Ovary (tissue), 9 donors: ENCODE measurements around the gene ASPSCR1. TPM values are rescaled to one million over a fixed set of nuclear protein-coding genes. Genes with fewer than 3 reads are reported as not detected.

Experiments
- DNase-seq, 5 donors: peaks; one replicate each; pipeline ENCODE4 v3.0.0-alpha.2; 2019 to 2020
- H3K27ac ChIP-seq, 2 donors: fragments of 200-600 bp; one replicate each; pipeline versions ENCODE4 v1.5.1 to v1.8.0; 2019 to 2022
- H3K27me3 ChIP-seq: fragments of 200-600 bp; one replicate; pipeline ENCODE4 v1.8.0; 2022
- H3K36me3 ChIP-seq: fragments of 200-600 bp; sonication (generic); one replicate; pipeline ENCODE4 v1.5.1; 2019
- H3K4me1 ChIP-seq: one replicate; pipeline ENCODE4 v1.8.1; 2013; ENCODE audit warnings: mild to moderate bottlenecking, moderate library complexity; ENCODE audit not compliant: insufficient read depth
- H3K4me3 ChIP-seq: fragments of 200-600 bp; sonication (generic); one replicate; pipeline ENCODE4 v1.5.1; 2017
- H3K9me3 ChIP-seq, 2 donors: fragments of 200-600 bp in 1 of 2; sonication (generic) in 1 of 2; one replicate each; pipeline versions ENCODE4 v1.5.1 to v1.8.1; 2013 to 2019; ENCODE audit warnings: mild to moderate bottlenecking in 1 of 2, moderate library complexity in 1 of 2
- EP300 ChIP-seq: sonication (generic); formaldehyde crosslinking; IDR thresholded peaks from one replicate; pipeline ENCODE4 v1.6.1; 2017; ENCODE audit warnings: antibody characterized with exemption
- POLR2A ChIP-seq: fragments of 450-650 bp; IDR thresholded peaks from one replicate; pipeline ENCODE4 v1.6.1; 2017; ENCODE audit warnings: antibody characterized with exemption, mild to moderate bottlenecking, moderate library complexity
- WGBS, 3 donors: extraction: QIAGEN DNeasy Blood & Tissue Kit in 1 of 3; methylation state at CpG; one replicate each; pipeline versions ENCODE4 v1.1.5 to v1.1.7; 2013 to 2017; 5-methylcytosine and 5-hydroxymethylcytosine counted together
- intact Hi-C, 4 donors: fragments of 100-400 bp; cut with DNase I; formaldehyde crosslinking; loops; one replicate each; pipeline versions ENCODE4 v1.11.0 to v1.15.1; 2022 to 2023
- polyA plus RNA-seq, 2 donors: library from polyadenylated mRNA; stranded (reverse); fragments of 200-250 nt in 1 of 2; fragments of 350-450 nt in 1 of 2; fragmentation: Illumina TruSeq in 1 of 2; extraction: RNeasy Lipid Tissue Mini Kit (QIAGEN cat#74804) in 1 of 2; gene quantifications; one replicate each; pipeline ENCODE4 v1.2.3, GENCODE V29; 2013 to 2014
- total RNA-seq, 7 donors: library from RNA; depleted of rRNA in 2 of 7; stranded (reverse); fragments of >200 nt in 2 of 7; fragmentation: NEBNext Ultra II Directional in 3 of 7; extraction: Animal tissue kit (Norgen Biotek cat#: 25700) in 3 of 7; gene quantifications; one replicate each; pipeline versions ENCODE4 v1.1.0 to v1.2.4, GENCODE V29; 2016 to 2023
- TF ChIP-seq, protein P1 (sequence below), 3 donors: fragments of 450-650 bp in 2 of 3; fragments of 200-600 bp in 1 of 3; IDR thresholded peaks; one replicate each; pipeline versions ENCODE4 v1.5.1 to v1.8.0; 2016 to 2022; ENCODE audit warnings: antibody characterized with exemption in 3 of 3, mild to moderate bottlenecking in 1 of 3
- donor health status: DM: no; HTN: no; CAD: no; lungs with moderate emphysema.
- donor health status: DM: no; HTN: no; CAD: no.
- donor health status: Bipolar disorder and iron deficiency.
- donor health status: DM: yes; HTN: yes; CAD: no.
- donor health status: DM: no; HTN: no; CAD: no.
- donor health status: DM: yes; HTN: yes; CAD: no.

The ASPSCR1 gene
- total and polyA plus RNA-seq, 9 donors = 1.6 to 39.9 (median 24.3) TPM

DNA sequence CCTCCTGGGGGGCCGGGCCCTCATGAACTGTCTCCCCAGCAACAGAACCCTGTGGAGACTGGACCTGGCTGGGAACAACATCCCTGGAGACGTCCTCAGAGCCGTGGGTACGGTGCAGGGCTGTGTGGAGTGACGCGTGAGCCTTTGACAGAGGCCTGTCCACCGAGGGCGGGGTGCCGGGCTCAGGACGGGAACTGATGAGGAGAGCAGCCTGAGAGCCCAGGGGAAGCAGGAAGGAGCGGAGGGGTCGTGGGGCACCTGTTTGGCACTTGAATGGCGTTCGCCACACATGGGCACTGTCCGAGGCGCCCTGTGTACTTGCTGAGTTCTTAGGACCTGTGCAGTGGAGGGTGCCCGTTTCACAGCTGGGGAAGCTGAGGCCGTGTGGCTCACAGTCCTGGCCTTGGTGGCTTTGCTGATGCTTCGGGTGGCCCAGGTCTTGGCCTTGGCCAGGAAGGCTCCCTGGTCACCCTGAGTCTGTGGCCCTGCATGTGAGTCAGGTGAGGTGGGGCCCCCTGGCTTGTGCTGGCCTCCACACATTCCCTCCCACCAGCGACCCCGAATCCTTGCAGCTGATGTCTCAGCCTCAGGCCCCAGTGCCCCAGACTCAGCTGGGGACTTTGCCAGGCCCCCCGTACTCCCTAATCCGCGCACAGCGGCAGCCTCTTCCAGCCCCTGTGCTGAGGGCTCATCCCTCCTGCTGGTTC, 48.1 kb downstream of the ASPSCR1 start:
- no peak overlapping the region for H3K27ac ChIP-seq
- intact Hi-C loops = loop anchor here in 1 of 4 donors (10.0 kb wide), 1 partner anchor 299 kb away; no protein-coding TSS in a partner anchor
- WGBS, 3 donors = 89 to 95% (median 92%) methylated on average over 24 to 25 of the region's 25 CpGs

DNA sequence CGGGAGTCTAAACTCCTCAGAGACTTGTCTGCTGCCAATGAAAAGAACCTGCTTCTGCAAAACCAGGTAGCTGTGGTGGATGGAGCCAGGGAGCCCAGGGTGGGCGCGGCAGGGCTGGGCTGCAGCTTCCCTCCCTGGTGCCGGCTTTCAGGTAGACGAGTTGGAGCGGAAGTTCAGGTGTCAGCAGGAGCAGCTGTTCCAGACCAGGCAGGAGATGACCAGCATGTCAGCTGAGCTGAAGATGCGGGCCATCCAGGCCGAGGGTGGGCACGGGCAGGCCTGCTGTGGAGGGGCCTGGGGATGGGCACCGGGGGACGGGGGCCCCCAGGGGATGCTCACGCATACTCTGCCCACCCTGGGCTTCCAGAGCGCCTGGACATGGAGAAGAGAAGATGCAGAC, 50.8 kb downstream of the ASPSCR1 start:
- intact Hi-C loops = loop anchor here in 1 of 4 donors (10.0 kb wide), 1 partner anchor 297 kb away; no protein-coding TSS in a partner anchor

More for the DNA sequence above, 48.1 kb downstream of the ASPSCR1 start:
- H3K27me3 ChIP-seq = no peaks in the 10 kb centered on the region
- peaks cover 11% of the 10 kb centered on the region for H3K4me1 ChIP-seq
- H3K9me3 ChIP-seq = no peaks in the 10 kb centered on the region
- DNase-seq = no peak
- TF ChIP-seq POLR2A (no peak), EP300 (no peak)
- H3K36me3 ChIP-seq = no peaks in the 10 kb centered on the region
- no peak overlapping the region for H3K4me3 ChIP-seq

DNA sequence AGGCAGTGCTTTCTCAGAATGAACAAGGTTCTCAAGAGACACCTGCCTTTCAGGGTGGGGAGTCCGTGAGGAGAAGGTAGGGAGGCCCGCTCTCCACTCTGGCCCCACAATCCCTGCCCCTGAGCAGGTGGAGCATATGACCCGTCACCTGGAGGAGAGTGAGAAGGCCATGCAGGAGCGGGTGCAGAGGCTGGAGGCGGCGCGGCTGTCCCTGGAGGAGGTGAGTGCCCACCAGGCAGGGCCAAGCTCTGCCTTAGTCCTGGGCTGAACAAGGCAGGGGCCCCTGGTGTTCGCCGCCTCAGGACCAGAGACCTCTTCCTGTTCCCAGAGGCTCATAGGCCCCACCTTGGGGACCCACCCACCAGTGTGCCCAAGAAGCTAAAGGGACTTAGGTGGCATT, 51.5 kb downstream of the ASPSCR1 start:
- no peak overlapping the region for H3K4me3 ChIP-seq
- H3K27ac ChIP-seq = no peak overlapping the region
- 93 to 97% (median 95%) methylated on average over 9 of the region's 9 CpGs for WGBS, 3 donors
- DNase-seq = no peak
- no peaks in the 10 kb centered on the region for H3K36me3 ChIP-seq
- TF ChIP-seq POLR2A (no peak), EP300 (no peak)
- TF ChIP-seq, protein P1, sequence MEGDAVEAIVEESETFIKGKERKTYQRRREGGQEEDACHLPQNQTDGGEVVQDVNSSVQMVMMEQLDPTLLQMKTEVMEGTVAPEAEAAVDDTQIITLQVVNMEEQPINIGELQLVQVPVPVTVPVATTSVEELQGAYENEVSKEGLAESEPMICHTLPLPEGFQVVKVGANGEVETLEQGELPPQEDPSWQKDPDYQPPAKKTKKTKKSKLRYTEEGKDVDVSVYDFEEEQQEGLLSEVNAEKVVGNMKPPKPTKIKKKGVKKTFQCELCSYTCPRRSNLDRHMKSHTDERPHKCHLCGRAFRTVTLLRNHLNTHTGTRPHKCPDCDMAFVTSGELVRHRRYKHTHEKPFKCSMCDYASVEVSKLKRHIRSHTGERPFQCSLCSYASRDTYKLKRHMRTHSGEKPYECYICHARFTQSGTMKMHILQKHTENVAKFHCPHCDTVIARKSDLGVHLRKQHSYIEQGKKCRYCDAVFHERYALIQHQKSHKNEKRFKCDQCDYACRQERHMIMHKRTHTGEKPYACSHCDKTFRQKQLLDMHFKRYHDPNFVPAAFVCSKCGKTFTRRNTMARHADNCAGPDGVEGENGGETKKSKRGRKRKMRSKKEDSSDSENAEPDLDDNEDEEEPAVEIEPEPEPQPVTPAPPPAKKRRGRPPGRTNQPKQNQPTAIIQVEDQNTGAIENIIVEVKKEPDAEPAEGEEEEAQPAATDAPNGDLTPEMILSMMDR (IDR thresholded peaks at IDR 0.05) = no peak
- H3K27me3 ChIP-seq = no peaks in the 10 kb centered on the region
- H3K9me3 ChIP-seq = no peaks in the 10 kb centered on the region
- H3K4me1 ChIP-seq = peaks cover 6% of the 10 kb centered on the region
- intact Hi-C loops = loop anchor here in 1 of 4 donors (10.0 kb wide), 1 partner anchor 296 kb away; no protein-coding TSS in a partner anchor

More for the DNA sequence above, 50.8 kb downstream of the ASPSCR1 start:
- H3K27ac ChIP-seq = no peak overlapping the region
- 96 to 98% (median 96%) methylated on average over 9 to 13 of the region's 13 CpGs for WGBS, 3 donors
- peaks cover 8% of the 10 kb centered on the region for H3K4me1 ChIP-seq
- no peak for TF ChIP-seq EP300
- TF ChIP-seq, protein P1 (IDR thresholded peaks at IDR 0.05) = no peak
- no peak for TF ChIP-seq POLR2A
- H3K36me3 ChIP-seq = no peaks in the 10 kb centered on the region
- no peaks in the 10 kb centered on the region for H3K27me3 ChIP-seq
- no peak for DNase-seq
- H3K9me3 ChIP-seq = no peaks in the 10 kb centered on the region
- no peak overlapping the region for H3K4me3 ChIP-seq

DNA sequence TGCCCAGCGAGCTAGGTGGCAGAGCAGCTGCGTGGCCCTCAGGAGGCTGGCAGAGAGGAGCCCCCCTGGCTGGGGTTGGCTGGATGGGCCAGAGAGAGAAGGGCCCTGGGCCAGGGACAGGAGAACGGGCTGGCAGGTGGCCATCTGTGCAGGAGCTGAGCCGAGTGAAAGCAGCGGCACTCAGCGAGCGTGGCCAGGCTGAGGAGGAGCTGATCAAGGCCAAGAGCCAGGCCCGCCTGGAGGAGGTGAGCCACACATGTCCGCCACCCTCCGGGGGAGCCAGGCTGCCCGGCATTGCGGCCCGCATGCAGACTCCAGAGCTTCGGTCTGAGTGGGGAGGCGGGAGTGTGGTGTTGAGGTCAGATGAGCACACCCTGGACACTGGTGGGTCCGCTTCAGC, 52.0 kb downstream of the ASPSCR1 start:
- no peaks in the 10 kb centered on the region for H3K9me3 ChIP-seq

More for the DNA sequence above, 52.0 kb downstream of the ASPSCR1 start:
- Histone ChIP-seq H3K4me1 (peaks cover 3% of the 10 kb centered on the region), H3K27ac (no peak overlapping the region), H3K27me3 (no peaks in the 10 kb centered on the region), H3K36me3 (no peaks in the 10 kb centered on the region), H3K4me3 (no peak overlapping the region)
- no peak for DNase-seq
- 85 to 91% (median 89%) methylated on average over 16 of the region's 16 CpGs for WGBS, 3 donors
- TF ChIP-seq EP300 (no peak), POLR2A (no peak)
- TF ChIP-seq, protein P1 (IDR thresholded peaks at IDR 0.05) = no peak
- intact Hi-C loops = loop anchor here in 1 of 4 donors (10.0 kb wide), 1 partner anchor 295 kb away; no protein-coding TSS in a partner anchor
